OCI-LY1 (cell line): ENCODE data around the gene DCUN1D4.

Experiments used
- EZH2 ChIP-seq: fragments of 200-600 bp; sonication (generic), shearing (Covaris generic); IDR thresholded peaks from 2 replicates; pipeline ENCODE4 v1.8.0; 2017; ENCODE audit warnings: borderline replicate concordance, mixed run types, mild to moderate bottlenecking, antibody characterized with exemption, low read length, moderate library complexity, mixed read lengths
- TF ChIP-seq, protein P1 (sequence below): fragments of 200-600 bp; sonication (generic), shearing (Covaris generic); IDR thresholded peaks from 2 replicates; pipeline ENCODE4 v1.5.1; 2017; ENCODE audit warnings: mild to moderate bottlenecking, antibody characterized with exemption, low read length, moderate library complexity, mixed read lengths

DNA sequence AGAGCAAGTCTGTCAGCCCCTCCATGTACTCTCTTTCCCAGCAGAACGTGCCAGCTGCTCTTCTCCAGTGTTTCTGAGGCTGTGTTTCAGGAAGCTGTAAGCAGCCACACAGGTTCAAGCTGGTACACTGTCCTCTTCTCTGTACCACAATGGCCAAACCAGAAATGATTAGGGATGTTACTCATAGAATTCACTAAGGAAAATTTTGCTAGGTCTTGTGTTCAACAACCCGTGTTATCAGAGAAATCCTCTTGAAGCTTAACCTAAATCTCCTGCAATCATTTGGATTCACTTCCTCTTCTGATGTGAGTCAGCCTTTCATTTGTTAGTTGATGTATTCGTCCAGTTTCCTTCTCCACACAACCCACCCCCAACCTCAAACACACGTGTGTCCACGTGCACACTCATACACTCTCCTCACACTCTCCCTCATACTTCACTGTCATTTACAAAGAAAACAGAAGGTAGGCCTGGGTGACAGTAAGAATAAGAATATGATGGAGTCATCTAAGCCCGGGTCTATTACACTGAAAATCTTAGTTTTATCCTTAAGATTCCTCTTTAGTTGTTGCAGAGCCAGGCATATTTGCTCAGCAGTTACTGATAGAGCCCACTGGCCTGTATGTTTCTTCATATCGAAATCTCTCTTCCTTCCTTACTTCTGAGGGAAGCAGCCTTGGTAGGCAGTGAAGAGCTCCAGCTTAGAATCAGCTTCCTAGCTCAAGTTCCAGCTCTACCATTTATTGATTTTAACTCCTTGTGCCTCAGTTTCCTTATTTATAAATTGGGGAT, 63.4 kb downstream of the DCUN1D4 start:
- TF ChIP-seq, protein P1, sequence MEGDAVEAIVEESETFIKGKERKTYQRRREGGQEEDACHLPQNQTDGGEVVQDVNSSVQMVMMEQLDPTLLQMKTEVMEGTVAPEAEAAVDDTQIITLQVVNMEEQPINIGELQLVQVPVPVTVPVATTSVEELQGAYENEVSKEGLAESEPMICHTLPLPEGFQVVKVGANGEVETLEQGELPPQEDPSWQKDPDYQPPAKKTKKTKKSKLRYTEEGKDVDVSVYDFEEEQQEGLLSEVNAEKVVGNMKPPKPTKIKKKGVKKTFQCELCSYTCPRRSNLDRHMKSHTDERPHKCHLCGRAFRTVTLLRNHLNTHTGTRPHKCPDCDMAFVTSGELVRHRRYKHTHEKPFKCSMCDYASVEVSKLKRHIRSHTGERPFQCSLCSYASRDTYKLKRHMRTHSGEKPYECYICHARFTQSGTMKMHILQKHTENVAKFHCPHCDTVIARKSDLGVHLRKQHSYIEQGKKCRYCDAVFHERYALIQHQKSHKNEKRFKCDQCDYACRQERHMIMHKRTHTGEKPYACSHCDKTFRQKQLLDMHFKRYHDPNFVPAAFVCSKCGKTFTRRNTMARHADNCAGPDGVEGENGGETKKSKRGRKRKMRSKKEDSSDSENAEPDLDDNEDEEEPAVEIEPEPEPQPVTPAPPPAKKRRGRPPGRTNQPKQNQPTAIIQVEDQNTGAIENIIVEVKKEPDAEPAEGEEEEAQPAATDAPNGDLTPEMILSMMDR: no peak
- TF ChIP-seq EZH2: no peak
